SK-N-SH treated with all-trans-retinoic acid at 6 μM for 48 hours (cell line): Measurements from ENCODE around the gene ADGRF3.
"Not testable (repeated sequence)": the region's sequence is repeated elsewhere in the genome, so short reads cannot be mapped to it uniquely, and the experiment has no call there.

Experiments used
- ATAC-seq: fragments of 200-7000 bp; cut with Tn5 transposase; 3 replicates; pipeline ENCODE4 v1.9.1; 2020; ENCODE audit warnings: mild to moderate bottlenecking, moderate library complexity
- BACH2 ChIP-seq: fragments of 250-450 bp; sonication (Bioruptor Pico); IDR thresholded peaks from 2 replicates; pipeline ENCODE4 v1.9.0; 2021; ENCODE audit warnings: mild to moderate bottlenecking, borderline replicate concordance
- CSDC2 ChIP-seq: fragments of 250-450 bp; sonication (Bioruptor Pico); IDR thresholded peaks from 2 replicates; pipeline ENCODE4 v1.5.0; 2020; ENCODE audit warnings: mild to moderate bottlenecking, moderate library complexity
- ESRRG ChIP-seq: fragments of 250-450 bp; sonication (Bioruptor Pico); IDR thresholded peaks from 2 replicates; pipeline ENCODE4 v1.6.1; 2021; ENCODE audit warnings: mild to moderate bottlenecking
- GLIS3 ChIP-seq: fragments of 250-450 bp; sonication (Bioruptor Pico); IDR thresholded peaks from 2 replicates; pipeline ENCODE4 v1.5.0; 2020; ENCODE audit warnings: mild to moderate bottlenecking, moderate library complexity
- ISL1 ChIP-seq: fragments of 250-450 bp; sonication (Bioruptor Pico); IDR thresholded peaks from 2 replicates; pipeline ENCODE4 v2.1.2; 2022; ENCODE audit warnings: mild to moderate bottlenecking, moderate library complexity
- PPARA ChIP-seq: fragments of 250-450 bp; sonication (Bioruptor Pico); IDR thresholded peaks from 2 replicates; pipeline ENCODE4 v1.5.0; 2020; ENCODE audit warnings: mild to moderate bottlenecking, borderline replicate concordance
- RARB ChIP-seq: fragments of 250-450 bp; sonication (Bioruptor Pico); IDR thresholded peaks from 2 replicates; pipeline ENCODE4 v1.8.0; 2021; ENCODE audit warnings: mild to moderate bottlenecking, moderate library complexity
- SNAI2 ChIP-seq: fragments of 250-450 bp; sonication (Bioruptor Pico); IDR thresholded peaks from 2 replicates; pipeline ENCODE4 v1.5.0; 2020; ENCODE audit warnings: mild to moderate bottlenecking, moderate library complexity
- TCF4 ChIP-seq: fragments of 250-450 bp; sonication (Bioruptor Pico); IDR thresholded peaks from 2 replicates; pipeline ENCODE4 v1.8.0; 2021; ENCODE audit warnings: mild to moderate bottlenecking, moderate library complexity, borderline replicate concordance
- TOX ChIP-seq: fragments of 250-450 bp; sonication (Bioruptor Pico); IDR thresholded peaks from 2 replicates; pipeline ENCODE4 v1.8.0; 2021; ENCODE audit warnings: mild to moderate bottlenecking, moderate library complexity, borderline replicate concordance
- ZC3H10 ChIP-seq: fragments of 250-450 bp; sonication (Bioruptor Pico); IDR thresholded peaks from 2 replicates; pipeline ENCODE4 v1.5.1; 2021; ENCODE audit warnings: mild to moderate bottlenecking, moderate library complexity
- ZFP3 ChIP-seq: fragments of 250-450 bp; sonication (Bioruptor Pico); IDR thresholded peaks from 2 replicates; pipeline ENCODE4 v1.5.0; 2020; ENCODE audit warnings: mild to moderate bottlenecking, moderate library complexity
- ZFP30 ChIP-seq: fragments of 450-650 bp; formaldehyde crosslinking; IDR thresholded peaks from 2 replicates; pipeline ENCODE4 v1.5.0; 2022; ENCODE audit warnings: mild to moderate bottlenecking, moderate library complexity
- ZNF565 ChIP-seq: fragments of 450-650 bp; formaldehyde crosslinking; conservative IDR thresholded peaks from 2 replicates; pipeline ENCODE4 v1.5.0; 2020; ENCODE audit warnings: low read depth, mild to moderate bottlenecking, moderate library complexity
- ZNF8 ChIP-seq: fragments of 450-650 bp; formaldehyde crosslinking; IDR thresholded peaks from 2 replicates; pipeline ENCODE4 v1.5.0; 2020; ENCODE audit warnings: mild to moderate bottlenecking, moderate library complexity
- TF ChIP-seq, protein P1 (sequence below): fragments of 250-450 bp; sonication (Bioruptor Pico); IDR thresholded peaks from 2 replicates; pipeline ENCODE4 v1.5.1; 2021; ENCODE audit warnings: mild to moderate bottlenecking, moderate library complexity
- TF ChIP-seq, protein P2 (sequence below): fragments of 250-450 bp; sonication (Bioruptor Pico); IDR thresholded peaks from 2 replicates; pipeline ENCODE4 v1.5.0; 2020; ENCODE audit warnings: mild to moderate bottlenecking, moderate library complexity
- TF ChIP-seq, protein P3 (sequence below): fragments of 250-450 bp; sonication (Bioruptor Pico); IDR thresholded peaks from 2 replicates; pipeline ENCODE4 v1.8.0; 2021; ENCODE audit warnings: low read depth, mild to moderate bottlenecking, moderate library complexity, borderline replicate concordance
- TF ChIP-seq, protein P4 (sequence below): fragments of 250-450 bp; sonication (Bioruptor Pico); IDR thresholded peaks from 2 replicates; pipeline ENCODE4 v1.5.1; 2020; ENCODE audit warnings: low read depth, mild to moderate bottlenecking, moderate library complexity

The ADGRF3 gene

DNA sequence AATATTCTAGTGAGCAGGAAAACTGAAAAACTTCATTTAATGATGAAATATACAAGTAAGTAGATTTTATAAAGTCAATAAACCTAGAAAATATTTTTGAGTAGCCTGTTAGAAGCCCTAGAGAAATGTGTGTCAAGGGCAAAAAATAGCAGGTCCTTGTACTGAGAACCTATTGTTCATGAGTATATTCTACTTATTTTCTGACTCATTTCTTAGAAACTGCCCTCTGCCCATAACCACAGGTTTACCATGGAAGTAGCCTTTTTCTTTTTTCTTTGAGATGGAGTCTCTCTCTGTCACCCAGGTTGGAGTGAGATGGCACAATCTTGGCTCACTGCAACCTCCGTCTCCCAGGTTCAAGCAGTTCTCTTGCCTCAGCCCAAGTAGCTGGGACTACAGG lies 20.1 kb downstream of the ADGRF3 start:
- TF ChIP-seq RARB (CRISPR knock-in tag) (no peak), ZNF565 (CRISPR knock-in tag) (no peak), ZC3H10 (CRISPR knock-in tag) (no peak), BACH2 (no peak), ZFP30 (CRISPR knock-in tag) (no peak), ESRRG (CRISPR knock-in tag) (no peak), ZNF8 (CRISPR knock-in tag) (no peak), GLIS3 (CRISPR knock-in tag) (no peak)
- ATAC-seq, result no peak

DNA sequence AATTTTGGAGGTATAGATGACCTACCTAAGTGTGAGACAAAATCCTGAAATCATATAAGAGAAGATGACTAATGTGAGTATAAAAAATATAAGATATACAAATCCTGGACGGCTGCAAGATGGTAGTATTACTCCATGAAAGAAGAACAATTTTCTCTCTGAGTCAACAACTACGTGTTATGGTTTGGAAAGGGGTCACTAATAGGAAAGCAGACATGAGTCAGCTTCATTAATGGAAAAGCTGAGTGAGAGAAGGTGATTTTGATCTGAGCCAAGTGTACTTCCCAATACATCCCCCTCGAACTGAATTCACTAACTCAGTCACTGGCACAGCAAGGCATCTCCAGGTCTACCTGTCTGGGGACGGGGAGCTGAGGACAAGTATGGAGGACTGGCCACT lies 20.7 kb downstream of the ADGRF3 start:
- no peak for TF ChIP-seq ZNF565 (CRISPR knock-in tag)
- TF ChIP-seq SNAI2 (CRISPR knock-in tag), result no peak
- TF ChIP-seq ESRRG (CRISPR knock-in tag), result no peak
- TF ChIP-seq CSDC2 (CRISPR knock-in tag), result no peak
- TF ChIP-seq TOX, result no peak
- no peak for TF ChIP-seq ZFP3 (CRISPR knock-in tag)
- ATAC-seq, result no peak

DNA sequence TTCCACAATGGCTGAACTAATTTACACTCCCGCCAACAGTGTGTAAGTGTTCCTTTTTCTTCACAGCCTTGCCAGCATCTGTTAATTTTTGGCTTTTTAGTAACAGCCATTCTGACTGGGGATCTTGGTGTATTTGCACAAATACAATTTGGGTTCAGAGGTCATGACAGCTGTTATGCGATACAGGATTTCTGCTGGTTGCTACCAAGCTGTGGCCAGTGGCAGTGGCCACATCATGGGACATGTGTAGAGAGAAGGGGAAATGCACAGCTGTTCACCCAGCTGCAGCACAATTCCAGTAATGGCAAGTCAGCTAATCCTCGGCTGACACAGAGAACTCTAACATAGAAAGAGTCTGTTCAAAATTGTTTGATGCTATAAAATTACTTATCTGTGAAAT lies 21.7 kb downstream of the ADGRF3 start:
- TF ChIP-seq, protein P1, sequence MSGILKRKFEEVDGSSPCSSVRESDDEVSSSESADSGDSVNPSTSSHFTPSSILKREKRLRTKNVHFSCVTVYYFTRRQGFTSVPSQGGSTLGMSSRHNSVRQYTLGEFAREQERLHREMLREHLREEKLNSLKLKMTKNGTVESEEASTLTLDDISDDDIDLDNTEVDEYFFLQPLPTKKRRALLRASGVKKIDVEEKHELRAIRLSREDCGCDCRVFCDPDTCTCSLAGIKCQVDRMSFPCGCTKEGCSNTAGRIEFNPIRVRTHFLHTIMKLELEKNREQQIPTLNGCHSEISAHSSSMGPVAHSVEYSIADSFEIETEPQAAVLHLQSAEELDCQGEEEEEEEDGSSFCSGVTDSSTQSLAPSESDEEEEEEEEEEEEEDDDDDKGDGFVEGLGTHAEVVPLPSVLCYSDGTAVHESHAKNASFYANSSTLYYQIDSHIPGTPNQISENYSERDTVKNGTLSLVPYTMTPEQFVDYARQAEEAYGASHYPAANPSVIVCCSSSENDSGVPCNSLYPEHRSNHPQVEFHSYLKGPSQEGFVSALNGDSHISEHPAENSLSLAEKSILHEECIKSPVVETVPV (CRISPR knock-in tag), result no peak
- TF ChIP-seq TCF4 (CRISPR knock-in tag) (no peak), ZFP30 (CRISPR knock-in tag) (no peak)
- no peak for ATAC-seq

DNA sequence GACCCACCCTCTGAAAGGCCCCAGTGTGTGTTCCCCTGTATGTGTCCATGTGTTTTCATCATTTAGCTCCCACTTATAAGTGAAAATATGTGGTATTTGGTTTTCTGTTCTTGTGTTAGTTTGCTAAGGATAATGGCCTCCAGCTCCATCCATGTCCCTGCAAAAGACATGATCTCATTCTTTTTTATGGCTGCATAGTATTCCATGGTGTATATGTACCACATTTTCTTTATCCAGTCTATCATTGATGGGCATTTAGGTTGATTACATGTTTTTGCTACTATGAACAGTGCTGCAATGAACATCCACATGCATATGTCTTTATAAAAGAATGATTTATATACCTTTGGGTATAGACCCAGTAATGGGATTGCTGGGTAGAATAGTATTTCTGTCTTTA lies 22.1 kb downstream of the ADGRF3 start:
- peak; percentile 65 for TF ChIP-seq ZNF8 (CRISPR knock-in tag)

DNA sequence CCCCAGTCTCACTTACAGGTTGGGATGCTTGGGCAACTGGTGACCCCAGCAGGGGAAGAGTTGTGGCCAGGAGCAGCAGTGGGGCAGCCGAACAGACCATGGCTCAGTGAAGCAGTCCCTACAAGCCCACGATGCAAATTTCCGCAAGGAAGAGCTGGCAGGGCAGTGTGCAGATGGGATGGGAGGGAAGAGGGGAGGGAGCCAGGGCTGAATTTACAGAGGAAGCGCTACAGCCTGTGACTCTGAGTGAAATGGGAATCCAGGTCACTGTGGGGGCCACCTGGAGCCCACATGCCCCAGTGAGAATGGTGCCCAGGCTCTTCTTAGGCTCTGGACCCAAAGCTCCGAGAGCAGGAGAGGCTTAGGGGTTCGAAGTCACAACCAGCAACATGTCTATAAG lies 27.6 kb downstream of the ADGRF3 start:
- TF ChIP-seq, protein P2, sequence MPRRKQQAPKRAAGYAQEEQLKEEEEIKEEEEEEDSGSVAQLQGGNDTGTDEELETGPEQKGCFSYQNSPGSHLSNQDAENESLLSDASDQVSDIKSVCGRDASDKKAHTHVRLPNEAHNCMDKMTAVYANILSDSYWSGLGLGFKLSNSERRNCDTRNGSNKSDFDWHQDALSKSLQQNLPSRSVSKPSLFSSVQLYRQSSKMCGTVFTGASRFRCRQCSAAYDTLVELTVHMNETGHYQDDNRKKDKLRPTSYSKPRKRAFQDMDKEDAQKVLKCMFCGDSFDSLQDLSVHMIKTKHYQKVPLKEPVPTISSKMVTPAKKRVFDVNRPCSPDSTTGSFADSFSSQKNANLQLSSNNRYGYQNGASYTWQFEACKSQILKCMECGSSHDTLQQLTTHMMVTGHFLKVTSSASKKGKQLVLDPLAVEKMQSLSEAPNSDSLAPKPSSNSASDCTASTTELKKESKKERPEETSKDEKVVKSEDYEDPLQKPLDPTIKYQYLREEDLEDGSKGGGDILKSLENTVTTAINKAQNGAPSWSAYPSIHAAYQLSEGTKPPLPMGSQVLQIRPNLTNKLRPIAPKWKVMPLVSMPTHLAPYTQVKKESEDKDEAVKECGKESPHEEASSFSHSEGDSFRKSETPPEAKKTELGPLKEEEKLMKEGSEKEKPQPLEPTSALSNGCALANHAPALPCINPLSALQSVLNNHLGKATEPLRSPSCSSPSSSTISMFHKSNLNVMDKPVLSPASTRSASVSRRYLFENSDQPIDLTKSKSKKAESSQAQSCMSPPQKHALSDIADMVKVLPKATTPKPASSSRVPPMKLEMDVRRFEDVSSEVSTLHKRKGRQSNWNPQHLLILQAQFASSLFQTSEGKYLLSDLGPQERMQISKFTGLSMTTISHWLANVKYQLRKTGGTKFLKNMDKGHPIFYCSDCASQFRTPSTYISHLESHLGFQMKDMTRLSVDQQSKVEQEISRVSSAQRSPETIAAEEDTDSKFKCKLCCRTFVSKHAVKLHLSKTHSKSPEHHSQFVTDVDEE (CRISPR knock-in tag), result no peak
- TF ChIP-seq ISL1 (CRISPR knock-in tag), result no peak
- TF ChIP-seq ZFP3 (CRISPR knock-in tag), result no peak
- TF ChIP-seq, protein P3, sequence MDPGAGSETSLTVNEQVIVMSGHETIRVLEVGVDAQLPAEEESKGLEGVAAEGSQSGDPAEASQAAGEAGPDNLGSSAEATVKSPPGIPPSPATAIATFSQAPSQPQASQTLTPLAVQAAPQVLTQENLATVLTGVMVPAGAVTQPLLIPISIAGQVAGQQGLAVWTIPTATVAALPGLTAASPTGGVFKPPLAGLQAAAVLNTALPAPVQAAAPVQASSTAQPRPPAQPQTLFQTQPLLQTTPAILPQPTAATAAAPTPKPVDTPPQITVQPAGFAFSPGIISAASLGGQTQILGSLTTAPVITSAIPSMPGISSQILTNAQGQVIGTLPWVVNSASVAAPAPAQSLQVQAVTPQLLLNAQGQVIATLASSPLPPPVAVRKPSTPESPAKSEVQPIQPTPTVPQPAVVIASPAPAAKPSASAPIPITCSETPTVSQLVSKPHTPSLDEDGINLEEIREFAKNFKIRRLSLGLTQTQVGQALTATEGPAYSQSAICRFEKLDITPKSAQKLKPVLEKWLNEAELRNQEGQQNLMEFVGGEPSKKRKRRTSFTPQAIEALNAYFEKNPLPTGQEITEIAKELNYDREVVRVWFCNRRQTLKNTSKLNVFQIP (CRISPR knock-in tag), result no peak
- no peak for TF ChIP-seq PPARA (CRISPR knock-in tag)
- no peak for TF ChIP-seq ZNF565 (CRISPR knock-in tag)
- no peak for TF ChIP-seq TOX
- no peak for TF ChIP-seq RARB (CRISPR knock-in tag)
- TF ChIP-seq, protein P4, sequence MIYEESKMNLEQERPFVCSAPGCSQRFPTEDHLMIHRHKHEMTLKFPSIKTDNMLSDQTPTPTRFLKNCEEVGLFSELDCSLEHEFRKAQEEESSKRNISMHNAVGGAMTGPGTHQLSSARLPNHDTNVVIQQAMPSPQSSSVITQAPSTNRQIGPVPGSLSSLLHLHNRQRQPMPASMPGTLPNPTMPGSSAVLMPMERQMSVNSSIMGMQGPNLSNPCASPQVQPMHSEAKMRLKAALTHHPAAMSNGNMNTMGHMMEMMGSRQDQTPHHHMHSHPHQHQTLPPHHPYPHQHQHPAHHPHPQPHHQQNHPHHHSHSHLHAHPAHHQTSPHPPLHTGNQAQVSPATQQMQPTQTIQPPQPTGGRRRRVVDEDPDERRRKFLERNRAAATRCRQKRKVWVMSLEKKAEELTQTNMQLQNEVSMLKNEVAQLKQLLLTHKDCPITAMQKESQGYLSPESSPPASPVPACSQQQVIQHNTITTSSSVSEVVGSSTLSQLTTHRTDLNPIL, result no peak
- TF ChIP-seq, all 23 proteins: peak for 0
- ATAC-seq, result no peak

More for the DNA sequence above, 22.1 kb downstream of the ADGRF3 start:
- ATAC-seq, result not testable (repeated sequence)
